Measurements from ENCODE around the gene DGKQ. TPM values are rescaled to one million over a fixed set of nuclear protein-coding genes. Genes with fewer than 3 reads are reported as not detected.

DGKQ gene
- total and polyA plus RNA-seq, 2 donors (not counting 3 experiments of a cell fraction or from before 2014, with no cell fraction given), result 15.8 to 20.2 TPM

DNA sequence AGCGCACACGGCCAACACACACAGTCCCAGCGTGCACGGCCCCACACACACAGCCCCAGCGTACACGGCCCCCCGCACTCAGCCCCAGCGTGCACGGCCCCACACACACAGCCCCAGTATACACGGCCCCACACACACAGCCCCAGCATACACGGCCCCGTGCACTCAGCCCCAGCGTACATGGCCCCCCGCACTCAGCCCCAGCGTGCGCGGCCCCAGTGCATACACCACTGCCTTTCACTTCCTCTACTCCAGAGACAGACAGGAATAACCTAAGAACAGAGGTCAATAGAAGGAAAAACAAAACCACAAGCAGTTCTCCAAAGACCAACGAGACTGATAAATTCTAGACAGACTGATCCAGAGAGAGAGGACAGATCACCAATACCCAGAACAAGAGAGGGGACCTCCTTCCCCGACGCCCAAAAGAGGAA, 58.3 kb downstream of the DGKQ start:
- DNase-seq (ENCODE audit: low read depth, low spot score) (no peak), FAIRE-seq (no peak)
- BruUV-seq (replicated peaks), result no TSS peak
- peaks cover 57% of the 10 kb centered on the region for H3K79me2 ChIP-seq (ENCODE audit: control insufficient read depth, insufficient read depth, low read length)
- TF ChIP-seq, protein P1, sequence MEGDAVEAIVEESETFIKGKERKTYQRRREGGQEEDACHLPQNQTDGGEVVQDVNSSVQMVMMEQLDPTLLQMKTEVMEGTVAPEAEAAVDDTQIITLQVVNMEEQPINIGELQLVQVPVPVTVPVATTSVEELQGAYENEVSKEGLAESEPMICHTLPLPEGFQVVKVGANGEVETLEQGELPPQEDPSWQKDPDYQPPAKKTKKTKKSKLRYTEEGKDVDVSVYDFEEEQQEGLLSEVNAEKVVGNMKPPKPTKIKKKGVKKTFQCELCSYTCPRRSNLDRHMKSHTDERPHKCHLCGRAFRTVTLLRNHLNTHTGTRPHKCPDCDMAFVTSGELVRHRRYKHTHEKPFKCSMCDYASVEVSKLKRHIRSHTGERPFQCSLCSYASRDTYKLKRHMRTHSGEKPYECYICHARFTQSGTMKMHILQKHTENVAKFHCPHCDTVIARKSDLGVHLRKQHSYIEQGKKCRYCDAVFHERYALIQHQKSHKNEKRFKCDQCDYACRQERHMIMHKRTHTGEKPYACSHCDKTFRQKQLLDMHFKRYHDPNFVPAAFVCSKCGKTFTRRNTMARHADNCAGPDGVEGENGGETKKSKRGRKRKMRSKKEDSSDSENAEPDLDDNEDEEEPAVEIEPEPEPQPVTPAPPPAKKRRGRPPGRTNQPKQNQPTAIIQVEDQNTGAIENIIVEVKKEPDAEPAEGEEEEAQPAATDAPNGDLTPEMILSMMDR (IDR thresholded peaks at IDR 0.05; ENCODE audit: extremely low read depth in 1 of 2, insufficient read depth in 1 of 2, low read depth in 1 of 2, low read length in 2 of 2), result no peak
- TF ChIP-seq JUN (IDR thresholded peaks at IDR 0.05; ENCODE audit: borderline replicate concordance, insufficient read depth, insufficient read length, low read depth), result no peak
- TF ChIP-seq FOS (IDR thresholded peaks at IDR 0.05; ENCODE audit: borderline replicate concordance, insufficient read depth, low read length), result no peak
- TF ChIP-seq GATA2 (IDR thresholded peaks at IDR 0.05; ENCODE audit: insufficient read depth, insufficient read length, low read depth, low read length), result no peak
- TF ChIP-seq POLR2A (IDR thresholded peaks at IDR 0.05; ENCODE audit: low read depth, low read length), result no peak
- TF ChIP-seq POLR2AphosphoS5 (IDR thresholded peaks at IDR 0.05; ENCODE audit: insufficient read depth, low read depth, low read length), result no peak
- TF ChIP-seq, protein P2, sequence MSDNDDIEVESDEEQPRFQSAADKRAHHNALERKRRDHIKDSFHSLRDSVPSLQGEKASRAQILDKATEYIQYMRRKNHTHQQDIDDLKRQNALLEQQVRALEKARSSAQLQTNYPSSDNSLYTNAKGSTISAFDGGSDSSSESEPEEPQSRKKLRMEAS (IDR thresholded peaks at IDR 0.05; ENCODE audit: insufficient read depth, insufficient read length), result no peak
- TF ChIP-seq MYC (IDR thresholded peaks at IDR 0.05; ENCODE audit: low read depth, low read length), result no peak
- TF ChIP-seq EZH2 (IDR thresholded peaks at IDR 0.05; ENCODE audit: borderline replicate concordance, low read depth, low read length, severe bottlenecking), result no peak
- peak overlapping the region; percentile 48 for H3K4me2 ChIP-seq (ENCODE audit: insufficient read depth, low read length)
- ChIA-PET POLR2A (no interaction called here), CTCF (no interaction called here)
- no peak overlapping the region for H3K9ac ChIP-seq (replicated peaks; ENCODE audit: extremely low read depth, insufficient read depth, low read length)
- H3K4me3 ChIP-seq (replicated peaks in 1 of 3; ENCODE audit: insufficient read depth in 1 of 3, low read depth in 1 of 3, low read length in 3 of 3), result no peak overlapping the region
- H3K9me1 ChIP-seq (replicated peaks; ENCODE audit: control insufficient read depth, extremely low read depth, insufficient read depth, low read length), result no peaks in the 10 kb centered on the region
- dilution Hi-C loops (cut with MboI; ENCODE audit: extremely low pct_ligation_motif_present, low sequenced_read_pairs), result no loop called here
- H3K27me3 ChIP-seq (ENCODE audit: control insufficient read depth in 2 of 2, insufficient read depth in 2 of 2, low read length in 2 of 2), result no peaks in the 10 kb centered on the region
- no peak overlapping the region for H3K27ac ChIP-seq (ENCODE audit: insufficient read depth, low read depth, low read length)
- peaks cover 4 to 9% of the 10 kb centered on the region in 2 experiments for H3K36me3 ChIP-seq (ENCODE audit: control insufficient read depth in 2 of 2, extremely low read depth in 1 of 2, insufficient read depth in 2 of 2, low read length in 2 of 2)
- H3K4me1 ChIP-seq (ENCODE audit: control insufficient read depth, extremely low read depth, insufficient read depth, low read length), result peaks cover 8% of the 10 kb centered on the region
- no peaks in the 10 kb centered on the region for H3K9me3 ChIP-seq (replicated peaks; ENCODE audit: control insufficient read depth, insufficient read depth, low read length)
- intact Hi-C loops (cut with micrococcal nuclease), result loop anchor here (2.0 kb wide), 1 partner anchor 28 kb away; no protein-coding TSS in a partner anchor
- peaks cover 5% of the 10 kb centered on the region for H4K20me1 ChIP-seq (replicated peaks; ENCODE audit: control insufficient read depth, extremely low read depth, insufficient read depth, low read length)
- H2AFZ ChIP-seq (ENCODE audit: low read depth, low read length), result no peak overlapping the region

Measured in endothelial cell of umbilical vein (primary cell).